ENCODE measurements around the gene PCGF1. TPM values are rescaled to one million over a fixed set of nuclear protein-coding genes. Genes with fewer than 3 reads are reported as not detected.
A peak's percentile ranks its signal among the peaks of the same experiment; 100 is the strongest.

Gene PCGF1
- total and polyA plus RNA-seq, 2 of the 13 experiments (the other 11 are each of a cell fraction or from before 2014, with no cell fraction given) = 20.4 to 22.6 TPM

GRCh38 chr2:74552914-74553811, 45.7 kb upstream of the PCGF1 start (continued):
- TF ChIP-seq KLF11 (CRISPR knock-in tag; IDR thresholded peaks at IDR 0.05) (no peak), ZNF646 (CRISPR knock-in tag; IDR thresholded peaks at IDR 0.05) (no peak), SETDB1 (CRISPR knock-in tag; IDR thresholded peaks at IDR 0.05; ENCODE audit: borderline replicate concordance) (no peak), HES4 (CRISPR knock-in tag; IDR thresholded peaks at IDR 0.05; ENCODE audit: borderline replicate concordance) (no peak), ZFX (CRISPR knock-in tag; IDR thresholded peaks at IDR 0.05; ENCODE audit: low read depth) (no peak; the same call in 1 of the 2 replicates), SMC3 (IDR thresholded peaks at IDR 0.05; ENCODE audit: low read length) (no peak), IRF2 (CRISPR knock-in tag; IDR thresholded peaks at IDR 0.05) (no peak), ZNF282 (IDR thresholded peaks at IDR 0.05; ENCODE audit: partially characterized antibody) (no peak), NCOA2 (CRISPR knock-in tag; IDR thresholded peaks at IDR 0.05) (no peak), FOXO4 (CRISPR knock-in tag; conservative IDR thresholded peaks at IDR 0.05) (no peak), NFKBIZ (CRISPR knock-in tag; IDR thresholded peaks at IDR 0.05) (no peak), MLLT10 (CRISPR knock-in tag; IDR thresholded peaks at IDR 0.05) (no peak), PREB (CRISPR knock-in tag; IDR thresholded peaks at IDR 0.05) (no peak), ZFP90 (CRISPR knock-in tag; IDR thresholded peaks at IDR 0.05; ENCODE audit: borderline replicate concordance) (no peak), ZNF687 (CRISPR knock-in tag; IDR thresholded peaks at IDR 0.05) (peak; percentile 49), ZNF350 (CRISPR knock-in tag; IDR thresholded peaks at IDR 0.05; ENCODE audit: borderline replicate concordance, low read depth) (0 out of 2 replicates have a peak, but pooled peaks have one; percentile 20)
